Liver (tissue), 9 donors: ENCODE data around the gene B3GALT5. TPM values are rescaled to one million over a fixed set of nuclear protein-coding genes. Genes with fewer than 3 reads are reported as not detected.

Experiments
- DNase-seq: peaks from one replicate; pipeline ENCODE4 v3.0.0-alpha.2; 2017; ENCODE audit warnings: low spot score
- H3K27ac ChIP-seq, 2 donors: one replicate each; pipeline ENCODE4 v1.7.0; 2013; ENCODE audit warnings: inconsistent platforms in 2 of 2, low read length in 2 of 2, control low read depth in 1 of 2, low read depth in 1 of 2, mild to moderate bottlenecking in 1 of 2
- H3K27me3 ChIP-seq, 4 donors: one replicate each; pipeline versions ENCODE4 v1.6.1 to v1.7.0; 2013; ENCODE audit warnings: low read length in 3 of 4, inconsistent platforms in 1 of 4, mild to moderate bottlenecking in 1 of 4, moderate library complexity in 1 of 4; ENCODE audit not compliant: control insufficient read depth in 4 of 4, insufficient read depth in 4 of 4
- H3K36me3 ChIP-seq, 4 donors: one replicate each; pipeline versions ENCODE4 v1.6.1 to v1.7.0; 2013; ENCODE audit warnings: low read length in 3 of 4, mild to moderate bottlenecking in 3 of 4, low read depth in 1 of 4, moderate library complexity in 1 of 4; ENCODE audit not compliant: control insufficient read depth in 4 of 4, insufficient read depth in 3 of 4
- H3K4me1 ChIP-seq, 4 donors: one replicate each; pipeline versions ENCODE4 v1.6.1 to v1.7.0; 2013; ENCODE audit warnings: low read length in 3 of 4, mild to moderate bottlenecking in 3 of 4, moderate library complexity in 1 of 4; ENCODE audit not compliant: control insufficient read depth in 4 of 4, insufficient read depth in 4 of 4
- H3K4me3 ChIP-seq, 3 donors: one replicate each; pipeline versions ENCODE4 v1.6.1 to v1.7.0; 2013; ENCODE audit warnings: low read length in 3 of 3, control low read depth in 1 of 3, low read depth in 1 of 3, mild to moderate bottlenecking in 1 of 3
- H3K9ac ChIP-seq, 2 donors: one replicate each; pipeline ENCODE4 v1.7.0; 2013; ENCODE audit warnings: low read length in 2 of 2, mild to moderate bottlenecking in 2 of 2, moderate library complexity in 2 of 2, control low read depth in 1 of 2, low read depth in 1 of 2
- H3K9me3 ChIP-seq, 4 donors: one replicate each; pipeline versions ENCODE4 v1.6.1 to v1.7.0; 2013; ENCODE audit warnings: low read length in 3 of 4; ENCODE audit not compliant: control insufficient read depth in 4 of 4
- EGR1 ChIP-seq, 2 donors: IDR thresholded peaks; 2 replicates each; pipeline ENCODE4 v1.6.1; 2016 to 2018; ENCODE audit warnings: antibody characterized with exemption in 2 of 2, low read depth in 2 of 2
- FOXA1 ChIP-seq: IDR thresholded peaks from 2 replicates; pipeline ENCODE4 v1.6.1; 2016; ENCODE audit warnings: antibody characterized with exemption
- FOXA2 ChIP-seq: IDR thresholded peaks from 2 replicates; pipeline ENCODE4 v1.6.1; 2016; ENCODE audit warnings: antibody characterized with exemption
- GABPA ChIP-seq, 2 donors: IDR thresholded peaks in 1 of 2; conservative IDR thresholded peaks in 1 of 2; 2 replicates each; pipeline ENCODE4 v1.6.1; 2016; ENCODE audit warnings: antibody characterized with exemption in 2 of 2, mild to moderate bottlenecking in 1 of 2, moderate library complexity in 1 of 2
- HNF4A ChIP-seq, 2 donors: conservative IDR thresholded peaks; 2 replicates each; pipeline ENCODE4 v1.6.1; 2016; ENCODE audit warnings: antibody characterized with exemption in 2 of 2, mild to moderate bottlenecking in 2 of 2
- HNF4G ChIP-seq: IDR thresholded peaks from 2 replicates; pipeline ENCODE4 v1.6.1; 2016; ENCODE audit warnings: antibody characterized with exemption
- RAD21 ChIP-seq, 2 donors: IDR thresholded peaks; 2 replicates each; pipeline ENCODE4 v1.6.1; 2016; ENCODE audit warnings: antibody characterized with exemption in 2 of 2, mild to moderate bottlenecking in 2 of 2
- RXRA ChIP-seq, 2 donors: IDR thresholded peaks; 2 replicates each; pipeline ENCODE4 v1.6.1; 2017 to 2018; ENCODE audit warnings: antibody characterized with exemption in 2 of 2, mild to moderate bottlenecking in 1 of 2
- SP1 ChIP-seq: IDR thresholded peaks from 2 replicates; pipeline ENCODE4 v1.6.1; 2018; ENCODE audit warnings: antibody characterized with exemption, mild to moderate bottlenecking
- TAF1 ChIP-seq: conservative IDR thresholded peaks from 2 replicates; pipeline ENCODE4 v1.6.1; 2016; ENCODE audit warnings: antibody characterized with exemption, mild to moderate bottlenecking
- YY1 ChIP-seq: IDR thresholded peaks from 2 replicates; pipeline ENCODE4 v1.6.1; 2016; ENCODE audit warnings: antibody characterized with exemption, mild to moderate bottlenecking
- WGBS: extraction: QIAGEN DNeasy Blood & Tissue Kit; methylation state at CpG from one replicate; pipeline ENCODE4 v1.1.7; 2013; 5-methylcytosine and 5-hydroxymethylcytosine counted together
- polyA plus RNA-seq, 2 donors: library from polyadenylated mRNA; stranded (reverse) in 1 of 2; unstranded in 1 of 2; fragments of 200-250 nt in 1 of 2; fragments of >200 nt in 1 of 2; fragmentation: Nextera tagmentation in 1 of 2; extraction: Ambion mirVana in 1 of 2; gene quantifications; one replicate each; pipeline versions ENCODE4 v1.2.1 to v1.2.3, GENCODE V29; 2013 to 2015
- total RNA-seq, 2 donors: library from RNA; depleted of rRNA; stranded (reverse); fragments of >200 nt; gene quantifications; one replicate each; pipeline ENCODE4 v1.2.3, GENCODE V29; 2014
- TF ChIP-seq, protein P1 (sequence below): fragments of 150-350 bp; IDR thresholded peaks from 2 replicates; pipeline ENCODE4 v1.5.1; 2017; ENCODE audit warnings: improper control_type of control experiment, low read depth, low read length; ENCODE audit not compliant: missing input control
- TF ChIP-seq, protein P2 (sequence below): IDR thresholded peaks from 2 replicates; pipeline ENCODE4 v1.6.1; 2016; ENCODE audit warnings: antibody characterized with exemption
- TF ChIP-seq, protein P3 (sequence below): IDR thresholded peaks from 2 replicates; pipeline ENCODE4 v1.6.1; 2016; ENCODE audit warnings: antibody characterized with exemption
- TF ChIP-seq, protein P4 (sequence below): IDR thresholded peaks from 2 replicates; pipeline ENCODE4 v1.6.1; 2016; ENCODE audit warnings: antibody characterized with exemption, mild to moderate bottlenecking
- donor health status: healthy.
- donor health status: healthy.
- donor health status: healthy.
- donor health status: healthy.
- donor health status: healthy.

Gene B3GALT5
- total and polyA plus RNA-seq, 4 donors = 0.05 to 0.33 (median 0.10) TPM

DNA sequence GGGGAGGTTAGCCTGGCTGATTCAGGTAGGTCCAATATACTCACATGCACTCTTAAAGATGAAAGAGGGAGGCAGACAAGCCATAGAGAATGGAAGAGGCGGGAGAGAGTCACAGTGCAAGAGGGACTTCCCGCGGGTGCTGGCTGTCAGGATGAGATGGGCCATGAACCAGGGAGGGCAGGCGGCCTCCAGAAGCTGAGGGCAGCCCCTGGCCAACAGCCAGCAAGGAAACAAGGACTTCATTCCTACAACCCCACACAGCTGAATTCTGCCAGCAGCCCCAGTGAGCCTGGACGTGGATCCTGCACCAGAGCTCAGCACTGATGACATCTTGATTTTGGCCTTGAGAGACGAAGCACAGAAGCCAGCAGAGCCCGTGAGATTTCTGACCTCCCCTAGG lies 15.1 kb upstream of the B3GALT5 start (continued):
- TF ChIP-seq, protein P1, sequence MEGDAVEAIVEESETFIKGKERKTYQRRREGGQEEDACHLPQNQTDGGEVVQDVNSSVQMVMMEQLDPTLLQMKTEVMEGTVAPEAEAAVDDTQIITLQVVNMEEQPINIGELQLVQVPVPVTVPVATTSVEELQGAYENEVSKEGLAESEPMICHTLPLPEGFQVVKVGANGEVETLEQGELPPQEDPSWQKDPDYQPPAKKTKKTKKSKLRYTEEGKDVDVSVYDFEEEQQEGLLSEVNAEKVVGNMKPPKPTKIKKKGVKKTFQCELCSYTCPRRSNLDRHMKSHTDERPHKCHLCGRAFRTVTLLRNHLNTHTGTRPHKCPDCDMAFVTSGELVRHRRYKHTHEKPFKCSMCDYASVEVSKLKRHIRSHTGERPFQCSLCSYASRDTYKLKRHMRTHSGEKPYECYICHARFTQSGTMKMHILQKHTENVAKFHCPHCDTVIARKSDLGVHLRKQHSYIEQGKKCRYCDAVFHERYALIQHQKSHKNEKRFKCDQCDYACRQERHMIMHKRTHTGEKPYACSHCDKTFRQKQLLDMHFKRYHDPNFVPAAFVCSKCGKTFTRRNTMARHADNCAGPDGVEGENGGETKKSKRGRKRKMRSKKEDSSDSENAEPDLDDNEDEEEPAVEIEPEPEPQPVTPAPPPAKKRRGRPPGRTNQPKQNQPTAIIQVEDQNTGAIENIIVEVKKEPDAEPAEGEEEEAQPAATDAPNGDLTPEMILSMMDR = no peak
- TF ChIP-seq, protein P2, sequence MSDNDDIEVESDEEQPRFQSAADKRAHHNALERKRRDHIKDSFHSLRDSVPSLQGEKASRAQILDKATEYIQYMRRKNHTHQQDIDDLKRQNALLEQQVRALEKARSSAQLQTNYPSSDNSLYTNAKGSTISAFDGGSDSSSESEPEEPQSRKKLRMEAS = no peak

DNA sequence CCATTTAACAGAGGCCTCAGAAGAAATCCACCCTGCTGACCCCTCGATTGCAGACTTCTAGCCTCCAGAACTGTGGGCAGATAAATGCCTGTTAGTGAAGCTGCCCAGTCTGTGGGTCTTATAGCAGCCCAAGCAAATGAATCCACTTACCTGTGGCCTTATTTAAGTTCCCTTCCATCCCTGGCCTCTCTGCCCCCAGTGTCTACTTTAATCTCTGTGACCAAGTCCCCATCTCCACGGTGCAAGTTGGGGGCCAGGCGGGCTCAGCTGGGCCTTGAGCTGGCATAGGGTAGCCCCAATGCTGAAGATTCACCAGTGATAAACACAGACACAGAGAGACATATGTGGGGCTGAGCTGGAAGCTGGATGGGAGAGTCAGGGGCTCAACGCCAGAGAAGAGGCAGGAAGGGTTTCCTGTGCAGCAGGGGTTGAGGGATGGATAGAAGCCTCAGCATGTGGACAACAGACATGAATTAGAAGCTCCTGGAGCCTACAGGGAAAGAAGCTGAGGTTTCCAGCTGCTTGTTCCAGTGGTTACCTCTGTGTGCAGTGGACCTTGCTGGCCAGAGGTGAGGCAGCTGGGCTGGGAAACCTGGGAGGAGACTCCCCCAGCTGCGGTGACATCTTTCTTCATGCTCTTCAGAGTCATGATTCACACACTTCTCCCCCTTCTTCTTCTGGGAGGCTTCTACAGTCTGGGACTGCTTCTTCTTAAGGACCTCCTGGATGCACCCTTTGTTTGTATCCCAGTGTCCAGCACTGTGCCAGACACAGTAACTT lies 13.4 kb upstream of the B3GALT5 start:
- no peaks in the 10 kb centered on the region for H3K9me3 ChIP-seq
- no peak for TF ChIP-seq SP1
- no peak for DNase-seq
- H3K27ac ChIP-seq = no peak overlapping the region
- no peak overlapping the region for H3K4me3 ChIP-seq
- peaks cover 0 to 1% (median 0%) of the 10 kb centered on the region in 4 donors for H3K27me3 ChIP-seq
- H3K9ac ChIP-seq = no peak overlapping the region
- WGBS = 75% methylated on average over 5 of the region's 5 CpGs
- no peaks in the 10 kb centered on the region for H3K36me3 ChIP-seq
- H3K4me1 ChIP-seq = no peaks in the 10 kb centered on the region

DNA sequence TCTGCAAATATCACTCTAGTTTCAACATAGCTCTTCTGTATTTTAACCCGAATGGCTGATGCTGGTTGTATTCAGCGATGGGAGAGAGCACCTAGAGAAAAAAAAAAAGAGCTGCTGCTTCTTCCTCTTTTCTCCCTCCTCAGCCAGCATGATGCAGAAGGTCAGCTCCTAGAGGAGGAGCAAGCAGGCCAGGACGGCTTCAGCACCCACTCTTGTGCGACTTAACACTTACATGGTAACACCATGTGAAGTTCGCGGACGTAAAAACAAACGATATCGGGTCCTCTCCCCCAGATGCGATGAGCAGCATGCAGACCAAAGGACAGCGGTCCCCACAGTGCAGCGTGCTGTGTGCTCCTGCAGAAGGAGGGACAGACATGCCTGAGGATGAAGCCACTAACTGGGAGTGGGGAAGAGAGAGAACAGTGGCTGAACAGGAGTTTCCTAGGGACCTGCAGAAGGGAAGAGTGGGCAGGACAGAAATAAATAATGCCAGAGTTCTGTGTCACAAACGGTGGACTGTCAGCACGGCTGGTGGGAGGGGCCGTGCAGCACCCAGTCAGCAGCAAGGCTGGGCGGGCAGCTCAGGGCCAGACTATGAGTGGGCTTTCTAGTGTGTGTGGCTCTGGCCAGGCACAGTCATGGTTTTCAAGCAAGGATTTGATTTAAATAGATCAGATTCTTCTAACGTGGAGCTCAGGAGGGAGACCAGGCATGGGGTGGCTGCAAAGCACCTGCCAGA lies 11.4 kb upstream of the B3GALT5 start:
- Histone ChIP-seq H3K27ac (no peak overlapping the region), H3K36me3 (no peaks in the 10 kb centered on the region), H3K9me3 (no peaks in the 10 kb centered on the region), H3K4me3 (no peak overlapping the region), H3K4me1 (no peaks in the 10 kb centered on the region), H3K27me3 (no peaks in the 10 kb centered on the region), H3K9ac (no peak overlapping the region)
- TF ChIP-seq, protein P3, sequence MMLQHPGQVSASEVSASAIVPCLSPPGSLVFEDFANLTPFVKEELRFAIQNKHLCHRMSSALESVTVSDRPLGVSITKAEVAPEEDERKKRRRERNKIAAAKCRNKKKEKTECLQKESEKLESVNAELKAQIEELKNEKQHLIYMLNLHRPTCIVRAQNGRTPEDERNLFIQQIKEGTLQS = no peak
- TF ChIP-seq SP1 (no peak), RAD21 (IDR thresholded peaks at IDR 0.05) (no peak), EGR1 (IDR thresholded peaks at IDR 0.05; ENCODE audit: low read depth in 2 of 2) (no peak), RXRA (IDR thresholded peaks at IDR 0.05) (no peak)
- TF ChIP-seq, protein P2 = no peak
- DNase-seq = no peak
- 59% methylated on average over 17 of the region's 17 CpGs for WGBS

DNA sequence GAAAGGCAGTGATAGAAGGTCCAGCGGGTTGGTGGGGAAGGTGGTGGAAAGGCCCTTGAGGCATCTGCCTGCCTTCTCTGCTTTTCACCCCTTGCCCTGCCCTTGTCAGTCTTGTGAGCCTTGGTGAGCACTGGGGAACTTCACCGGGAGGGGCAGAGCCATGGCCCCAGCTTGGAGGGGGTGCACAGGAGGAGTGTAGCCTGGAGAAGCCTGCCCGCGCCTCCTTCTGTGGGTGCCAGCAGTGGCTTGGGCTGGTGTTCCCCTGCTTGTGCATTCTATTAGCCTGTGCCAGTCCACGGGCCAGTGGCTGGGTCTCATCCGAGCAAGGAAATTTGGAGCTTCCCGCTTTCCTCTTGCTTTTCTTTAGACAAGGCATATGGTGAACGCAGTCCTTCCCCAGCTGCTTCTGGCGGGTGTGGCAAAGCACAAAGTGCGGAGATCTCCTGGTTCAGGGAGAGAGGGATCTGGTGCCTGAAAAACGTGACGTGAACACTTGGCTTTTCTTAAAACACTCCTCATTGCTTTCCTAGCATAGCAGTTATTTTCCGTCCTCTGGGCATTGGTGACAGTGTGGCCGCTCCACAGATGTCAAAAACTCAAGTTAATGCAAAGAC lies 10.6 kb upstream of the B3GALT5 start:
- no peak for DNase-seq
- no peaks in the 10 kb centered on the region for H3K27me3 ChIP-seq
- no peak overlapping the region for H3K27ac ChIP-seq
- H3K4me3 ChIP-seq = no peak overlapping the region
- 85% methylated on average over 14 of the region's 14 CpGs for WGBS
- H3K4me1 ChIP-seq = no peaks in the 10 kb centered on the region
- H3K9ac ChIP-seq = no peak overlapping the region
- H3K36me3 ChIP-seq = no peaks in the 10 kb centered on the region
- H3K9me3 ChIP-seq = no peaks in the 10 kb centered on the region
- no peak for TF ChIP-seq HNF4A (conservative IDR thresholded peaks at IDR 0.05)
- no peak for TF ChIP-seq FOXA1
- no peak for TF ChIP-seq YY1
- TF ChIP-seq, protein P3 = no peak
- TF ChIP-seq, protein P2 = no peak
- TF ChIP-seq TAF1 = no peak
- TF ChIP-seq GABPA (IDR thresholded peaks at IDR 0.05 in 1 of 2, conservative IDR thresholded peaks at IDR 0.05 in 1 of 2) = no peak
- no peak for TF ChIP-seq HNF4G
- TF ChIP-seq, protein P4, sequence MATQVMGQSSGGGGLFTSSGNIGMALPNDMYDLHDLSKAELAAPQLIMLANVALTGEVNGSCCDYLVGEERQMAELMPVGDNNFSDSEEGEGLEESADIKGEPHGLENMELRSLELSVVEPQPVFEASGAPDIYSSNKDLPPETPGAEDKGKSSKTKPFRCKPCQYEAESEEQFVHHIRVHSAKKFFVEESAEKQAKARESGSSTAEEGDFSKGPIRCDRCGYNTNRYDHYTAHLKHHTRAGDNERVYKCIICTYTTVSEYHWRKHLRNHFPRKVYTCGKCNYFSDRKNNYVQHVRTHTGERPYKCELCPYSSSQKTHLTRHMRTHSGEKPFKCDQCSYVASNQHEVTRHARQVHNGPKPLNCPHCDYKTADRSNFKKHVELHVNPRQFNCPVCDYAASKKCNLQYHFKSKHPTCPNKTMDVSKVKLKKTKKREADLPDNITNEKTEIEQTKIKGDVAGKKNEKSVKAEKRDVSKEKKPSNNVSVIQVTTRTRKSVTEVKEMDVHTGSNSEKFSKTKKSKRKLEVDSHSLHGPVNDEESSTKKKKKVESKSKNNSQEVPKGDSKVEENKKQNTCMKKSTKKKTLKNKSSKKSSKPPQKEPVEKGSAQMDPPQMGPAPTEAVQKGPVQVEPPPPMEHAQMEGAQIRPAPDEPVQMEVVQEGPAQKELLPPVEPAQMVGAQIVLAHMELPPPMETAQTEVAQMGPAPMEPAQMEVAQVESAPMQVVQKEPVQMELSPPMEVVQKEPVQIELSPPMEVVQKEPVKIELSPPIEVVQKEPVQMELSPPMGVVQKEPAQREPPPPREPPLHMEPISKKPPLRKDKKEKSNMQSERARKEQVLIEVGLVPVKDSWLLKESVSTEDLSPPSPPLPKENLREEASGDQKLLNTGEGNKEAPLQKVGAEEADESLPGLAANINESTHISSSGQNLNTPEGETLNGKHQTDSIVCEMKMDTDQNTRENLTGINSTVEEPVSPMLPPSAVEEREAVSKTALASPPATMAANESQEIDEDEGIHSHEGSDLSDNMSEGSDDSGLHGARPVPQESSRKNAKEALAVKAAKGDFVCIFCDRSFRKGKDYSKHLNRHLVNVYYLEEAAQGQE = no peak
- no peak for TF ChIP-seq FOXA2
